ENCODE measurements around the gene KDM6A.

KDM6A gene

GRCh38 chrX:45077748-45078424 lies 204.9 kb downstream of the KDM6A start:
- no peak overlapping the region for H3K4me3 ChIP-seq (ENCODE audit: low read depth, low read length)
- no peak for DNase-seq (ENCODE audit: low read depth)
- in situ Hi-C loops (cut with HindIII; ENCODE audit: low sequenced_read_pairs), result no loop called here
- no peak for TF ChIP-seq CTCF (IDR thresholded peaks at IDR 0.05; ENCODE audit: low read depth, low read length, missing control alignments)

GRCh38 chrX:45083314-45083713 lies 210.3 kb downstream of the KDM6A start:
- no peak for TF ChIP-seq CTCF (IDR thresholded peaks at IDR 0.05; ENCODE audit: low read depth, low read length, missing control alignments)
- no peak overlapping the region for H3K4me3 ChIP-seq (ENCODE audit: low read depth, low read length)
- in situ Hi-C loops (cut with HindIII; ENCODE audit: low sequenced_read_pairs), result no loop called here
- no peak for DNase-seq (ENCODE audit: low read depth)

GRCh38 chrX:45110494-45110893 lies 237.5 kb downstream of the KDM6A start:
- in situ Hi-C loops (cut with HindIII; ENCODE audit: low sequenced_read_pairs), result no loop called here
- no peak overlapping the region for H3K4me3 ChIP-seq (ENCODE audit: low read depth, low read length)
- DNase-seq (ENCODE audit: low read depth), result no peak
- no peak for TF ChIP-seq CTCF (IDR thresholded peaks at IDR 0.05; ENCODE audit: low read depth, low read length, missing control alignments)

- no peak for TF ChIP-seq CTCF (IDR thresholded peaks at IDR 0.05; ENCODE audit: low read depth, low read length, missing control alignments)
- no peak overlapping the region for H3K4me3 ChIP-seq (ENCODE audit: low read depth, low read length)
- in situ Hi-C loops (cut with HindIII; ENCODE audit: low sequenced_read_pairs), result no loop called here
- no peak for DNase-seq (ENCODE audit: low read depth)
Observed at GRCh38 chrX:45126158-45126557, 253.2 kb downstream of the KDM6A start.

GRCh38 chrX:45128896-45129454 lies 256.0 kb downstream of the KDM6A start:
- in situ Hi-C loops (cut with HindIII; ENCODE audit: low sequenced_read_pairs), result no loop called here
- DNase-seq (ENCODE audit: low read depth), result no peak

GRCh38 chrX:45133465-45133864 lies 260.5 kb downstream of the KDM6A start:
- no peak for DNase-seq (ENCODE audit: low read depth)
- no peak for TF ChIP-seq CTCF (IDR thresholded peaks at IDR 0.05; ENCODE audit: low read depth, low read length, missing control alignments)
- H3K4me3 ChIP-seq (ENCODE audit: low read depth, low read length), result no peak overlapping the region
- in situ Hi-C loops (cut with HindIII; ENCODE audit: low sequenced_read_pairs), result no loop called here

More at GRCh38 chrX:45128896-45129454, 256.0 kb downstream of the KDM6A start:
- H3K4me3 ChIP-seq (ENCODE audit: low read depth, low read length), result no peak overlapping the region
- TF ChIP-seq CTCF (IDR thresholded peaks at IDR 0.05; ENCODE audit: low read depth, low read length, missing control alignments), result no peak

Data from astrocyte of the cerebellum (primary cell).